G401 (cell line): ENCODE results near the gene SRP9. TPM values are rescaled to one million over a fixed set of nuclear protein-coding genes. Genes with fewer than 3 reads are reported as not detected.
"Not testable (repeated sequence)": the region's sequence is repeated elsewhere in the genome, so short reads cannot be mapped to it uniquely, and the experiment has no call there.

Experiments
- DNase-seq: peaks from one replicate; pipeline ENCODE4 v3.0.0-alpha.2; 2015; ENCODE audit warnings: low spot score
- in situ Hi-C: cut with HindIII; loops from 2 replicates; pipeline ENCODE4 v1.10.0; 2016; ENCODE audit warnings: low sequenced_read_pairs, mixed read lengths
- total RNA-seq: library from RNA; depleted of rRNA; stranded (reverse); fragments of >200 nt; shearing (Covaris generic); gene quantifications from 2 replicates; pipeline ENCODE4 v1.2.3, GENCODE V29; 2014; rRNA removed

Gene SRP9
- total RNA-seq, 1 experiment from 2014 or later: 552 TPM

GRCh38 chr1:225827076-225827475 is 49.5 kb downstream of the SRP9 start:
- in situ Hi-C loops: no loop called here
- DNase-seq: no peak

- no peak for DNase-seq
- in situ Hi-C loops: no loop called here
Observed at GRCh38 chr1:225828706-225829345, 51.2 kb downstream of the SRP9 start.

GRCh38 chr1:225830841-225831240 is 53.2 kb downstream of the SRP9 start:
- in situ Hi-C loops: no loop called here
- DNase-seq: no peak

GRCh38 chr1:225834417-225835329 is 57.0 kb downstream of the SRP9 start:
- in situ Hi-C loops: no loop called here
- peak; percentile 40 for DNase-seq

- in situ Hi-C loops: no loop called here
- peak; percentile 60 for DNase-seq
Observed at GRCh38 chr1:225835856-225836255, 58.2 kb downstream of the SRP9 start.

- in situ Hi-C loops, DNase-seq: not testable (repeated sequence)
Observed at GRCh38 chr1:225836296-225836695, 58.7 kb downstream of the SRP9 start.

- DNase-seq: no peak
- in situ Hi-C loops: no loop called here
Observed at GRCh38 chr1:225838793-225839192, 61.2 kb downstream of the SRP9 start.

Other genes with a start within 250 kb of the SRP9 start
- 46.0 and 90.0 TPM in 2 replicates for gene ENAH, start 124.7 kb upstream of the SRP9 start, total RNA-seq
- 23.5 and 30.0 TPM in 2 replicates for gene EPHX1, start 32.3 kb downstream of the SRP9 start, total RNA-seq
- 1.8 and 2.2 TPM in 2 replicates for gene TMEM63A, start 104.6 kb downstream of the SRP9 start, total RNA-seq
- gene LEFTY1, start 111.3 kb downstream of the SRP9 start, total RNA-seq: not detected in 2 replicates
- gene PYCR2, start 146.4 kb downstream of the SRP9 start, total RNA-seq: 87.3 and 125 TPM in 2 replicates
- not detected in 2 replicates for gene LEFTY2, start 163.4 kb downstream of the SRP9 start, total RNA-seq
- gene SDE2, start 221.5 kb downstream of the SRP9 start, total RNA-seq: 13.5 and 22.1 TPM in 2 replicates